Measurements from ENCODE around the gene NXNL2. TPM values are rescaled to one million over a fixed set of nuclear protein-coding genes. Genes with fewer than 3 reads are reported as not detected.

NXNL2 gene
- total and polyA plus RNA-seq, 2 experiments from 2014 or later: 3.4 to 5.1 TPM

DNA sequence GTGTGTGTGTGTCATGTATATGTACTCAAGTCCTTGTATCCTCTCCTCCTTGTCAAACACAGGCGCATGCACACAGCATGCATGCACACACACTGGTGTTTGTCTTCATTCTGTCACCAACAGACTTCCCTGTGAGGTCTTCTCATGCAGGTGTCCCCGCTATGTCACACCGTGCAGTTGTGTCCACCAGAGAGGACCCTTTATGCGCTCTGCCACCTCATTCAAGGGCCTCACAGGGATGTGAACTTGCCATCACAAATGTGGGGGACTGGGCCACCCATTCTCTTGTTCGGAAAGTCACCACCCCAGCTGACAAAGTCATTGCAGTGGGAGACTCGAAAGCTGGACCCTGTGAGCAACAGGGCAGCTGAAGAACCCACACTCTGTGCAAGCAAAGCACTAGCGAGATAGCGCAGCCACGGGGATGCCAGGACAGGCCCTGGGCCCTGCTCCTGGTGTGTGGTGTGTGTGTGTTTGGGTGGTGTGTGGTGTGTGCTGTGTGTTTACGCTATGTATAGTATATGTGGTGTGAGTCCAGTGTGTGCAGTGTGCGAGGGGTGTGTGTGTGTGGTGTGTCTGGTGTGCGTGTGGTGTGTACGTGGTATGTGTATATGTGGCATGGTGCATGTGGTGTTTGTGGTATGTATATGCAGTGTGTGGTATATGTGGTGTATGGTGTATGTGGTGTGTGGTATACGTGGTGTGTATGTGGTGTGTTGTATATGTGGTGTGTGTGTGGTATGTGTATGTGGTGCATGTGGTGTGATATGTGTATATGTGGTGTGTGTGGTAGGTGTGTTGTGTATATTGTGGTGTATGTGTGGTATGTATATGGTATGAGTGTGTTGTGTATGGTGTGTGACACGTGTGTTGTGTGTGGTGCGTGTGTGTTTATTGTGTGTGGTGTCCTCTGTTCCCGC, 30.9 kb upstream of the NXNL2 start (continued):
- TF ChIP-seq, protein P1, sequence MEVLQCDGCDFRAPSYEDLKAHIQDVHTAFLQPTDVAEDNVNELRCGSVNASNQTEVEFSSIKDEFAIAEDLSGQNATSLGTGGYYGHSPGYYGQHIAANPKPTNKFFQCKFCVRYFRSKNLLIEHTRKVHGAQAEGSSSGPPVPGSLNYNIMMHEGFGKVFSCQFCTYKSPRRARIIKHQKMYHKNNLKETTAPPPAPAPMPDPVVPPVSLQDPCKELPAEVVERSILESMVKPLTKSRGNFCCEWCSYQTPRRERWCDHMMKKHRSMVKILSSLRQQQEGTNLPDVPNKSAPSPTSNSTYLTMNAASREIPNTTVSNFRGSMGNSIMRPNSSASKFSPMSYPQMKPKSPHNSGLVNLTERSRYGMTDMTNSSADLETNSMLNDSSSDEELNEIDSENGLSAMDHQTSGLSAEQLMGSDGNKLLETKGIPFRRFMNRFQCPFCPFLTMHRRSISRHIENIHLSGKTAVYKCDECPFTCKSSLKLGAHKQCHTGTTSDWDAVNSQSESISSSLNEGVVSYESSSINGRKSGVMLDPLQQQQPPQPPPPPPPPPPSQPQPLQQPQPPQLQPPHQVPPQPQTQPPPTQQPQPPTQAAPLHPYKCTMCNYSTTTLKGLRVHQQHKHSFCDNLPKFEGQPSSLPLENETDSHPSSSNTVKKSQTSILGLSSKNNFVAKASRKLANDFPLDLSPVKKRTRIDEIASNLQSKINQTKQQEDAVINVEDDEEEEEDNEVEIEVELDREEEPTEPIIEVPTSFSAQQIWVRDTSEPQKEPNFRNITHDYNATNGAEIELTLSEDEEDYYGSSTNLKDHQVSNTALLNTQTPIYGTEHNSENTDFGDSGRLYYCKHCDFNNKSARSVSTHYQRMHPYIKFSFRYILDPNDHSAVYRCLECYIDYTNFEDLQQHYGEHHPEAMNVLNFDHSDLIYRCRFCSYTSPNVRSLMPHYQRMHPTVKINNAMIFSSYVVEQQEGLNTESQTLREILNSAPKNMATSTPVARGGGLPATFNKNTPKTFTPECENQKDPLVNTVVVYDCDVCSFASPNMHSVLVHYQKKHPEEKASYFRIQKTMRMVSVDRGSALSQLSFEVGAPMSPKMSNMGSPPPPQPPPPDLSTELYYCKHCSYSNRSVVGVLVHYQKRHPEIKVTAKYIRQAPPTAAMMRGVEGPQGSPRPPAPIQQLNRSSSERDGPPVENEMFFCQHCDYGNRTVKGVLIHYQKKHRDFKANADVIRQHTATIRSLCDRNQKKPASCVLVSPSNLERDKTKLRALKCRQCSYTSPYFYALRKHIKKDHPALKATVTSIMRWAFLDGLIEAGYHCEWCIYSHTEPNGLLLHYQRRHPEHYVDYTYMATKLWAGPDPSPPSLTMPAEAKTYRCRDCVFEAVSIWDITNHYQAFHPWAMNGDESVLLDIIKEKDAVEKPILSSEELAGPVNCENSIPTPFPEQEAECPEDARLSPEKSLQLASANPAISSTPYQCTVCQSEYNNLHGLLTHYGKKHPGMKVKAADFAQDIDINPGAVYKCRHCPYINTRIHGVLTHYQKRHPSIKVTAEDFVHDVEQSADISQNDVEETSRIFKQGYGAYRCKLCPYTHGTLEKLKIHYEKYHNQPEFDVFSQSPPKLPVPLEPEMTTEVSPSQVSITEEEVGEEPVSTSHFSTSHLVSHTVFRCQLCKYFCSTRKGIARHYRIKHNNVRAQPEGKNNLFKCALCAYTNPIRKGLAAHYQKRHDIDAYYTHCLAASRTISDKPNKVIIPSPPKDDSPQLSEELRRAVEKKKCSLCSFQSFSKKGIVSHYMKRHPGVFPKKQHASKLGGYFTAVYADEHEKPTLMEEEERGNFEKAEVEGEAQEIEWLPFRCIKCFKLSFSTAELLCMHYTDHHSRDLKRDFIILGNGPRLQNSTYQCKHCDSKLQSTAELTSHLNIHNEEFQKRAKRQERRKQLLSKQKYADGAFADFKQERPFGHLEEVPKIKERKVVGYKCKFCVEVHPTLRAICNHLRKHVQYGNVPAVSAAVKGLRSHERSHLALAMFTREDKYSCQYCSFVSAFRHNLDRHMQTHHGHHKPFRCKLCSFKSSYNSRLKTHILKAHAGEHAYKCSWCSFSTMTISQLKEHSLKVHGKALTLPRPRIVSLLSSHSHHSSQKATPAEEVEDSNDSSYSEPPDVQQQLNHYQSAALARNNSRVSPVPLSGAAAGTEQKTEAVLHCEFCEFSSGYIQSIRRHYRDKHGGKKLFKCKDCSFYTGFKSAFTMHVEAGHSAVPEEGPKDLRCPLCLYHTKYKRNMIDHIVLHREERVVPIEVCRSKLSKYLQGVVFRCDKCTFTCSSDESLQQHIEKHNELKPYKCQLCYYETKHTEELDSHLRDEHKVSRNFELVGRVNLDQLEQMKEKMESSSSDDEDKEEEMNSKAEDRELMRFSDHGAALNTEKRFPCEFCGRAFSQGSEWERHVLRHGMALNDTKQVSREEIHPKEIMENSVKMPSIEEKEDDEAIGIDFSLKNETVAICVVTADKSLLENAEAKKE (CRISPR knock-in tag; IDR thresholded peaks at IDR 0.05): no peak
- TF ChIP-seq STAT1 (IDR thresholded peaks at IDR 0.05; ENCODE audit: unreplicated experiment) (no peak), EZH2phosphoT487 (IDR thresholded peaks at IDR 0.05; ENCODE audit: unreplicated experiment) (no peak)

GRCh38 chr9:88508326-88508725, 26.7 kb upstream of the NXNL2 start:
- no peak overlapping the region for H3K4me3 Mint-ChIP-seq
- ATAC-seq (no peak), DNase-seq (ENCODE audit: low spot score) (no peak)
- no peak overlapping the region for H3K4me3 ChIP-seq
- H3K79me2 ChIP-seq (replicated peaks; ENCODE audit: insufficient read depth): no peaks in the 10 kb centered on the region
- peaks cover 19% of the 10 kb centered on the region for H3K9me3 Mint-ChIP-seq
- peaks cover 3% of the 10 kb centered on the region; the same call in 1 of the 2 replicates for H3F3A ChIP-seq (replicated peaks; ENCODE audit: low read depth)
- H2AFZ ChIP-seq: no peak overlapping the region
- no peaks in the 10 kb centered on the region for H3K9me2 ChIP-seq (ENCODE audit: insufficient read depth)
- H3K27ac Mint-ChIP-seq: no peak overlapping the region
- no peak overlapping the region for H3K4me2 ChIP-seq
- peaks cover 17% of the 10 kb centered on the region for H3K4me1 Mint-ChIP-seq
- H3K36me3 Mint-ChIP-seq (ENCODE audit: low read depth): peaks cover 8% of the 10 kb centered on the region
- H3K4me1 ChIP-seq (ENCODE audit: insufficient read depth): peaks cover 10% of the 10 kb centered on the region
- no peaks in the 10 kb centered on the region for H3K36me3 ChIP-seq (ENCODE audit: insufficient read depth)
- peaks cover 12% of the 10 kb centered on the region for H3K27me3 Mint-ChIP-seq (ENCODE audit: insufficient read depth, low read depth, poor library complexity)
- no peak overlapping the region for H3K27ac ChIP-seq (ENCODE audit: low read depth)
- no peaks in the 10 kb centered on the region for H4K20me1 ChIP-seq (replicated peaks; ENCODE audit: insufficient read depth)
- H3K27me3 ChIP-seq (ENCODE audit: insufficient read depth): no peaks in the 10 kb centered on the region
- TF ChIP-seq, protein P2, sequence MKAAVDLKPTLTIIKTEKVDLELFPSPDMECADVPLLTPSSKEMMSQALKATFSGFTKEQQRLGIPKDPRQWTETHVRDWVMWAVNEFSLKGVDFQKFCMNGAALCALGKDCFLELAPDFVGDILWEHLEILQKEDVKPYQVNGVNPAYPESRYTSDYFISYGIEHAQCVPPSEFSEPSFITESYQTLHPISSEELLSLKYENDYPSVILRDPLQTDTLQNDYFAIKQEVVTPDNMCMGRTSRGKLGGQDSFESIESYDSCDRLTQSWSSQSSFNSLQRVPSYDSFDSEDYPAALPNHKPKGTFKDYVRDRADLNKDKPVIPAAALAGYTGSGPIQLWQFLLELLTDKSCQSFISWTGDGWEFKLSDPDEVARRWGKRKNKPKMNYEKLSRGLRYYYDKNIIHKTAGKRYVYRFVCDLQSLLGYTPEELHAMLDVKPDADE (IDR thresholded peaks at IDR 0.05): no peak
- no peak for TF ChIP-seq REST (IDR thresholded peaks at IDR 0.05; ENCODE audit: unreplicated experiment)
